NOMO-1 (cell line): ENCODE data around the gene MYRFL.
"Not testable (repeated sequence)": the region's sequence is repeated elsewhere in the genome, so short reads cannot be mapped to it uniquely, and the experiment has no call there.

Source experiments
- DNase-seq, 2 experiments: peaks; one replicate each; lab custom pipeline; 2025; ENCODE audit not compliant: unreplicated experiment in 2 of 2; lab: John Stamatoyannopoulos, UW

The MYRFL gene

DNA sequence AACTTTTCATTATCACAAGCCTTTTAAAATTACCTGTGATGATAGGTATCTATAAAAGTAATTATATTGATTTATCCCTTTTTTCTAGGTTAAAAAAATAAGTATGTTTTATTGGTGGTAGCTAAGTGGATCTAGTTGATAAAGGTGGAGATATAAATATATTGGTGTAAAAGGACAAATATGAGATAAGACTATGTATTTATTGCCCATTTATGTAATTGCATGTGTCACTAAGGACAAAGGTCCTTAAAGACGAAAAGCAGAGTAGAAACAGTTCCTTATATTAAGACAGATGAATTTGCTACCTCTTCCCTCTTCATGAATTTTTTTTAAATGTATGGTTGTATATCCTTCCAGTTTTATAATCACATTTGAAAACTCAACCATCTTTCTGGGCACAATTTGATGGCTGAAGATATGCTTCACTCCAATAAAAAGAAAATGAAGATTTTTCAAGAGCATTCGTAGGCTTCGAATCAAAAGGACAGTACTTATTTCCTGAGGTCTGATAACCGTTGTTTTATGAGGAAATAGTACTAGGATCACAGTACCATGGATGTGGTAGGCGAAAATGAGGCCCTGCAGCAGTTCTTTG, at the start of gene MYRFL:
Gene MYRFL (plus strand): TSS at position 262 of the 595 bp plus-strand sequence. CDS start 291 bp downstream, at position 553.
- DNase-seq, result no peak

DNA sequence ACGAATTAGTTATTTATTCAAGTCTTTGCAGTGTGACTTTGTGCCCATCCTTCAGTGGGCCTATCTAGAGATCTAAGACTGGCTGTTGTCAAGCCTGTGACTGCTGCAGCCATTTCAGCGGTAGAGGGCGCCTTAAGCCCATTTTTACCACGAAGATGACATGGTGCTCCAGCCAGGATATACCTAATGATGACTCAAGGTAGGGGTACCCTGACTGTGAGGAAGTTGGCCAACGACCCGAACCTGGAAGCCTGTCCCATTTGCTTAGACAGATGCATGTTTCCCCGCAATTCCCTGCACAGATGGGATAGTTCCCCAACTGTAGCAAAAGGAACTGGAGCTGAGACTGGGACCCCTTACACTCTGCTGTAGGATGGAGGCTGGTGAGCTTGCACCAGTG, 45.1 kb upstream of the MYRFL start:
- DNase-seq, result no peak

DNA sequence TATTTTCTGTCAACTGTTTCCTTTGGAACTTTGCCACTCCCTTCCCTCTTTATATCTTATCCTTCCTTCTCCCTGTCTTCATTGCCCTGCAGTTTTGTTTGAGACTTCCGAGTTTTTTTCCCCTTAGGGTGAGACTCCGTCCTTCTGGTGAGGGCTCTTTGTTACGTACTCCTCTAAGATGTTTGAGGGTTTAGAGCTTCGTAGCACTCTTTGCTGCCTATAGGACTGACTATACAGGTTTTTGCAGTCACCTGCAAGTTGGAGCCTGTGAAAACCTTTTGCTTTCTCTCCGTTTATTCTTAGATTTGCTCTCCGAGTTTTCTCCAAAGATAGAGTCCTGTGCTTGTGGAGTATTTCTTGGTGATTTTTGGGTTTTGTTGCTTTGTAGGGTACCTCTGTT, 41.7 kb upstream of the MYRFL start:
- no peak for DNase-seq

DNA sequence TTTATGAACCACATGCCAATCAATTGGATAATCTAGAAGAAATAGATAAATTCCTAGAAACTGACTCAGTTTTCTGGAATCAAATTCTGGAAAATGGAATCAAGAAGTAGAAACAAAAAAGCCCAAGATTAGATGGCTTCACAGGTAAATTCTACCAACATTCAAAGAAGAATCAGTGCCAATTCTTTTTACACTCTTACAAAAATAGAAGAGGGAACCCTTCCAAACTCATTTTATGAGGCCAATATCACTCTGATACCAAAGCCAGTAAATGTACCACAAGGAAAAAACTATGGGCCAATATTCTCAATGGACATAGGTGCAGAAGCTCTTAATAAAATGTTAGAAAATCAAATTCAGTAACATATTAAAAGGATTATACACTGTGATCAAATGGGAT, 35.7 kb upstream of the MYRFL start:
- DNase-seq, result no peak

DNA sequence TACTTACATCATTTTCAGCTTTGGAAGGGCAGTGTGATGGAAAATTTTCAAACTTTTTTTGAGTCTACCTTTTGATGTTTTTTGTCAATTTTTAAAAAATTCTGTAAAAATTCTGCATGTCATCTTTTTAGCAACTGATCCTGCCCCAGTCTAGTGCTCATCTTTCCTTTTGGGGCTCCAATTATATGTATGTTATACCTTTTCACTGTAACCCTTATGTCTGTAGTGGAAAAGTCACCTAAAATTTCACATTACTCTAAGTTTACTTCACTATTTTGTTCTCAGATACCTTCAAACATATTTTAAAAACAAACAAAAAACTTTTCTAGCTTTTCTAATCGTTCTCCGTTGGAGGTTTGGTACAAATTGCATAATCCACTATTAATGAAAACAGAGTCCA, 32.5 kb upstream of the MYRFL start:
- DNase-seq, result no peak

DNA sequence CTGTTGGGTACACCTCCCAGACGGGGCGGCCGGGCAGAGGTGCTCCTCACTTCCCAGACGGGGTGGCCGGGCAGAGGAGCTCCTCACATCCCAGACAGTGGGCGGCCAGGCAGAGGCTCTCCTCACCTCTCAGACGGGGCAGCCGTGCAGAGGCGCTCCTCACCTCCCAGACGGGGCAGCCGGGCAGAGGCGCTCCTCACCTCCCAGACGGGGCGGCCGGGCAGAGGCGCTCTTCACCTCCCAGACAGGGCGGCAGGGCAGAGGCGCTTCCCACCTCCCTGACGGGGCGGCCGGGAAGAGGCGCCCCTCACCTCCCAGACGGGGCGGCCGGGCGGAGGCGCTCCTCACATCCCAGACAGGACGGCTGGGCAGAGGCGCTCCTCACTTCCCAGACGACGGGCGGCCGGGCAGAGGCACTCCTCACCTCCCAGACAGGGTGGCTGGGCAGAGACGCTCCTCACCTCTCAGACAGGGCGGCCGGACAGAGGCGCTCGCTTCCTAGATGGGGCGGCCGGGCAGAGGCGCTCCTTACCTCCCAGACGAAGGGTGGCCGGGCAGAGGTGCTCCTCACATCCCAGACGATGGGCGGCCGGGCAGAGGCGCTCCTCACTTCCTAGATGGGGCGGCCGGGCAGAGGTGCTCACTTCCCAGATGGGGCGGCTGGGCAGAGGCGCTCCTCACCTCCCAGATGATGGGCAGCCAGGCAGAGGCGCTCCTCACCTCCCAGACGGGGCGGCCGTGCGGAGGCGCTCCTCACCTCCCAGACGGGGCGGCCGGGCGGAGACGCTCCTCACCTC, 17.7 kb upstream of the MYRFL start:
- DNase-seq, result not testable (repeated sequence)

DNA sequence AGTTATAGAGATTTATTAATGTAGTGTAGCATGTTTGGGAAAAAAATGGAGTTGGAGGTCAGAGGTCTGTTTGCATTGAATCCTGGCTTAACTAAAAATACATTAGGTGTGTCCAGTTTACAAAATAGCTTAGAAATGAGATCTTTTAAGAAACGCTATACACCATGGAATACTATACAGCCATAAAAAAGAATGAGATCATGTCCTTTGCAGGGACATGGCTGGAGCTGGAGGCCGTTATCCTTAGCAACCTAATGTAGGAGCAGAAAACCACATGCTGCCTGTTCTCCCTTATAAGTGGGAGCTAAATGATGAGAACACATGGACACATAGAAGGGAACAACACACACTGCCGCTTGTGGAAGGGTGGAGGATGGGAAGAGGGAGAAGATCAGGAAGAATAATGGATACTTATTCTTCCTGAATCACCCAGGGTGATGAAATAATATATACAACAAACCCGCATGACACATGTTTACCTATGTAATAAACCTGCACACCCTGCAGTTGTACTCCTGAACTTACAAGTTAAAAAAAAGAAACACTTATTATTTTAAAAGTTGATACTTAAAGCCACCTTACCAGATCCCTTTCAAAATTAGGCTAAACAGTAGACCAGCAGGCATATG, 14.0 kb upstream of the MYRFL start:
- no peak for DNase-seq

DNA sequence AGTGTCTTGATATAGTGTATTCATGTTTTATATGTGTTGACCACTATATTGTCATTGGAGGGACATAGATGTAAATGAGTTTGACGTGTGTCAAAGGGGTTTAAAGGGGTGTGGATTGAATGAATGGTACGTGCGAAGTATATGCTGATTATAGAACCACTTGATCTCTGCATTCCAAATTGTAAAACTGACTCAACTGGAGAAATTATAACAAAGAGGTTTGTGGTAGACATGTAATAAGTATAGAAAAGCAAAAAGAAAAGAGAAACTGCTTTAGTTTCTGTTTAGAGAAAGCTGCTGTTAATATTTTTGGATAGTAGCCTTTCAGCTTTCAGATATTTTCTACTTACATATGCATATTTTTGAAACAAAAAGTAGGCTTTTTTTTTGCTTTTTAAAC, 8.9 kb upstream of the MYRFL start:
- no peak for DNase-seq

DNA sequence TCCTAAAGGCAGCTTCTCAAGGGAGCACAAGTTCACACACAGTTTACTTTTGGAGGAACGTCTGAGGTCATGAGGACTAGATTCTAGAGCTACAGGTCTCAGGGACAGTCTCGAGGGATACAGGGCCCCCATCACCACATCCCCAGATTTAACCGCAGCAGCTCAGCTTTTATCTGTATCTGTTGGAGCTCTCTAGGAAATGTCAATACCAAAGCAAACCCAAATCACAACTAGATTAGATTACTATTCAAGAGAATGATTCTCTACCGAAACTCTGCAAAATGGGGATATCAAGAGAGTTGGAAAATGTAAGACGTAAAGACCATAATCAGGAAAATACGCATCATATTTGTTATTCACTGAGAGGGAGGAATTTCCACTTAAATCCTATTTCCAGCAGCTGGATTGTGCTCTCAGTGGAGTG, 4.0 kb upstream of the MYRFL start:
- no peak for DNase-seq

DNA sequence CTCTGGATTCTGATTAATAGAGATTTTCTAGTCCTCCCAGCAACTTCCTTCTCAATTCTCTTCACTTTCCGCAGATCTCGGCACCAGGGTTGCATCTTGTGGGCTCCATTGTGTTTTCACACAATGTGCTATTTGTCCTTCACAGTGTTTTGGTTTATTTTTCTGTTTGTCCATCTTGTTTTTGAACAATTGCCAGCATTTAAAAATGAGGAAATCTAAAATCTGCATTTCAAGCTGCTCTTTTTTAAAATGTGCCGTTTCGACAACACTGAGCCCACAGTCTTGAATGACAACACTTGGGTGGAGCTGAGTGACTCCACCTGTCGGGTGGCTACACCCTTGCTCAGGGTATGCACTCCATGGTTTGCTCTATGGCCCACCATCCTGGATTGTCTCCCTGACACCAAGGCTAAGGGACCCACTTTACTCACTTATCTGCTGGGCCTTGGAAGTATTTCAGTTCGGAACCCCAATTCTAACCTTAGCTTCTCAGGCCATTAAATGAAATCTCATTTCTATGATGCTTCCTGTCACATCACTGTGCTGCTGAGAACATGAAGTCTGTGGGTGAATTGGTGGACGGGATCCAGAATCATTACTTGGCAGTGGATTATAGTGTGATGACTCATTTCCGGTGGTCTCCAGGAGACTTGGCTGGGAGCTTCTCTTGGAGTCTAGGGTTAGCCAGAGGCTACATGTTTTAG, 3.4 kb upstream of the MYRFL start:
- DNase-seq, result no peak

DNA sequence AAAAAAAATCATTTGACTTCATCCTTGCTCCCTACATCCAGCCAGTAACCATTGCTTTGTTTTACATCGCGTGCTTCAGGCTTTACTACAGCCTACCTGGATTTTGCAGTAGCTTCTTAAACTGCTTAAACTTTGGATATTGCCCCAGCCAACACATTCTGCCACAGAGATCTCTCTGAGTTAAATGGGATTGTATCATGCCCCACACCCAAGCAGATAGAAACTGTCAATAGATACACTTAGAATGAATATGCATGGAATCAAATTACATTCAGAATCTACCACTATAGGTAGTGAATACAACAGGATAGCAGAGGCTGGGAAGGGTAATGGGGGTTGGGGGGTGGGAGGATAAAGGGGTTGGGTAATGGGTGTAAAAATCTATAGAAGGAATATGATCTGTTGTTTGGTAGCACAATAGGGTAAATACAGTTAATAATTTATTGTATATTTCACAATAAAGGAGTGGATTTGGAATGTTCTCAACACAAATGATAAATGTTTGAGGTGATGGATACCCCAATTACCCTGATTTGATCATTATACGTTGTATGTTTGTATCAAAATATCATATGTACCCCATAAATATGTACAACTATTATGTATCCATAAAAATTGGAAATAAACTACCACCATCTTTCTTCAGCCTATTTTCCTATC, 2.7 kb upstream of the MYRFL start:
- DNase-seq, result no peak

DNA sequence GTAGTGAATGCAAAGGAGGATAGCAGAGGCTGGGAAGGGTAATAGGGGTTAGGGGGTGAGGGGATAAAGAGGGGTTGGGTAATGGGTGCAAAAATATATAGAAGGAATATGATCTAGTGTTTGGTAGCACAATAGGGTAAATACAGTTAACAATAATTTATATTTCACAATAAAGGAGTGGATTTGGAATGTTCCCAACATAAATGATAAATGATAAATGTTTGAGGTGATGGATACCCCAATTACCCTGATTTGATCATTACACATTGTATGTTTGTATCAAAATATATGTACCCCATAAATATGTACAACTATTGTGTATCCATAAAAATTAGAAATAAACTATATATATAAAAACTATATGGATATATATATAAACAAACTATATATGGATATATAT, 999 bp upstream of the MYRFL start:
- no peak for DNase-seq

DNA sequence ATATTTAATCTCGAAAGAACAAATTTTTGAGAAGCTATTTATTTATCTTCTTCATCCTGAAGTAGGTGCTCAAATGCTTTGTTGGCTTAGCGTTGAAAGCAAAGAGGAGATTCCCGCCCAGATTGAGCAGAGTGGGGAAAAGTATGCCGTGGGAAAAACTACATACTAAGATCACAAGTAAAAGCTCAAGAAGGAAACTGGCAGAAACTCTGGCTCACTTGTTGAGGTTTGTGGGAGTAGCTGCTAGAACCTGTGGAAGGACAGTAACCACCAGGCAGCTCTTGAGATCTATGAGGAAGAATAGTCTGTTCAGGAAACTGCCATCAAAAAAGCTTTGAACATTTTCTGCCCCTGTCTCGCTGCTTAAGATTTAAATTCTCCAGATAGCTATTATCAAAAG, 3.9 kb downstream of the MYRFL start:
- no peak for DNase-seq

DNA sequence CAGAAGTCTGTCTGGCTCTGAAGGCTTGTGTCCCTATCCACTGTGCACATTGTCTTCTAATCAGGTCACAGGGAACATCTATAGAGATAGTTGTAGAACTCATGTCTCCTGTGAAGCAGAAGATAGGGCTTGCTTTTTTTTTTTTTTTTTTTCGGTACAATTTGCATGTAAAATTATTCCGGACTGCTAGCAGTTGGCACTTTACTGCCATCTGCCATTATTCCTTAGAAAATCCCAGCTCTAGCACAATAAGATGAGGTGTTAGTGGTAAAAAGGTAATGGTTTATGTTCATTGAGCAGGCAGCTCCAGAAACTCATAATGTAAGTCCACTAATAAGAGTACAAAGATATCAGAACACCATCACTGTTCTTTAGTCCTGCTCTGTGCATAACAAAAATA, 8.7 kb downstream of the MYRFL start:
- DNase-seq, result no peak

DNA sequence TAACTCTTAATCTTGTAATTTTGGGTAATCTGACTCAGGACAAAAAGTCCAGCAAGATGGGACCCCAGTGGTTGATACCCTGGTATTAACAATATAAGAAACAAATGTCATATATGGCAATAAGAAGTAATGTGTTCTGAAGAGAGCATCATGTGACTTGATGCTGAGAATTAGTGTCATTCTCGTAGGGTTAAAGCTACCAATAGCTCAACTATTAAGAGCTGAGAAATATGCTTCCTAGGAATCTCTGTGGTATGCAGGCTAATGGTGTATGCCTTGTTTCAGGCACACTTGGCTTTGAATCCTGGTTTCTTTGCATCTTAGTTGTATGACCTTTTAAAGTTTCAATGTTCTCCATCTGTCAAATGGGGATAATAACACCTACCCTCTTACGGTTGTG, 9.1 kb downstream of the MYRFL start:
- DNase-seq, result no peak

DNA sequence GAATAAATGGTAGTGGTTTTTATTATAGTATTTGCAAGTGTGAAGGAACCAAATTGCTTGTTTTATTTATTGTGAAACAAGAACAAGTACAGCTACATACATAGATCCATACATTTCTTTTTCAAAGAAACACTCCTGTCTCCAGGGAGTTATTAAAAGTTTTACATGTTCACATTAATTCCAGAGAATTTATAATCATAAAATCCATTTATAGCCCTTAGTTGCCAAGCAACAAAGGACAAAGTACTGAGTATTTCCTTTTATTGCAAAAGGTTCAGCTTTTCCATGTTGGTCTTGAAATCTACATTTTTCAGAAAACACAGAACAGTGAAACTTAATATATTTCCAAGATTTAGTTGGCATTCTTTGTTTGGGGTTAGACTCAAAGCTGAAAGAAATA, 9.5 kb downstream of the MYRFL start:
- no peak for DNase-seq

DNA sequence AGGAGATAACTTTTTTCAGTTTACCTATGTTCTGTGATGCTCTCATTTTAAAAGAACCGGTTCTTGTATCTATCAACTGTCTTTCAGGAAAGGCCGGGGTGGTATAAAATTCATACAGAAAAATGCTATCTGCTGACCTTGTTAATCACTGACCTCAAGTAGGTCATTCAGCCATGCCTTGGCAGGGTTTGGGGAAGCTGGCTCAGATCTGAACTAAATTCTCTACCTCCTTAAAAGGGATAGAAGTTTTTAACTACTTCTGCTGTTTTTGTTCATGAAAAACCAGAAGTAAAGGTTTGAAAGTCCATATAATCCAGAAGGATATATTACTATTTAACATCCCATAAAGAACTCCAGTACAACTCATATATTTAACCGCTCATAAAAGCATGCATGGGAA, 10.1 kb downstream of the MYRFL start:
- DNase-seq, result no peak

DNA sequence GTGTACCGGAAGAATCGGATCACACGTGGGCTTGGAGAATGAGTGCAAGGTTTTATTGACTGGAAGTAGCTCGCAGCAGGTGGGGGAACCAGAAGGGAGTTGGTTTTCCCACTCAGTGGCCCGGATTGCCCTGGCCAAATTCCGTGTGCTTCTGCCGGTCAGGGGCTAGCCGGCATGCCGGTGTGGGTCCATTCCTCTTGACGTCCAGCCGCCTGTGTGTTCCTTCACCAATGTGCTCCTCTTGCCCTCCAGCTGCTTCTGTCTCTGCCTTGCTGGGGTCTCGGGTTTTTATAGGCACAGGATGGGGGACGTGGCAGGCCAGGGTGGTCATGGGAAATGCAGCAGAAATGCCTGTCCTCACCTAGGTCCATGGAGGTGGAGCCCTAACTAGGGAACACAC, 11.0 kb downstream of the MYRFL start:
- no peak for DNase-seq

DNA sequence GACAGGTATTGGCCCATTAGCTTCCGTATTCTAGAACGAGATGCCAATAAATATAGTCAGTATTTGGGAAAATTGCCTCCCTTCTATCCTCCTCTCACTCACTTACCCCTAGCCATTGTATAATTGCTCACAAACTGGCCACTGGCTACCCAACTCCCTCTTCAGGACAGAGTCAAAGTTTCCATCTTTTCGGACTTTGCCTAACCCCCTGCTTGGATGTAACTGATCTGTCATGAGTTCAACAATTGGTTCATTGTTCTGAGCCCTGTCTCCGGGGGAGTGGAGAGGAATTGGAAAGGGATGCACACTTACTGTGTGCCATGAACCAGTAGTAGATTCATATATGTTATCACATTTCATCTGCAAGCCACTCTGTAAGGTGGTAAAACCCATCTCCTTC, 12.2 kb downstream of the MYRFL start:
- no peak for DNase-seq

DNA sequence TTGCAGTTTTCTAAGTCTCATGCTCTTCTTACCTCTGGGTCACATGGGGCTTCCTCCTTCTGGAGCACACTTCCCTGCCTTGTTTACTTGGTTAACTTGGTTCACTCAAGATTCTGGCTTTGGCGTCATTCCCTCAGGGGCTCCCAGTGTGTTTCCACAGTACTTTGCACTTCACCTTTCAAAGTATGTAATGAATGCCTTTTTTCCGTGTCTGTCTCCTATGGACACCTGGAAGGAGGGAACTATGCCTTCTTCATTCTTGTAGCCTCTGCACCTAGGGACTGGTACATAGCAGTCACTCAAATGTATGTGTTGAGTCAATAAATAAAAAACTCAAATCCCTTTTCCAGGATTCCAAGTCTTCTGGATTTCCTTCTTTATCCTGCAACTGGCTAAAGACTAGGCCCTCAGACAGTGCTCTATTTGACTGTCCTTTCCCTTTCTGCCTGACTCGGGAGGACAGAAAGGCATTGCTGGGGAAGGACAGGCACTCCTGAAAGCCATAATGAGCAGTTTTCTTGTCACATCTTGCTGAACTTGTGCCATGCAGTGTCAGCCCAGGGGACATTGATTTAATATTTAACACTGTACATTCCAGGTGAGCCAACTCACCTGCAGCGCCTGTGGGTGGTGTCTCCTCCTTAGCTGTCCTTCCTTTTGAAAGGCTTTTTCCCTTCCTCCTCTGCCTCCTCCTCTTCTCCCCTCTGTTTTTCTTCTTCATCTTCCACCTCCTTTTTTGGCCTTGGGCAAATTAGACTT, 12.8 kb downstream of the MYRFL start:
- DNase-seq, result no peak
